Keratinocyte (primary cell): Measurements from ENCODE around the gene NOTCH1. TPM values are rescaled to one million over a fixed set of nuclear protein-coding genes. Genes with fewer than 3 reads are reported as not detected.

ENCODE experiments used
- DNase-seq: peaks from one replicate; pipeline ENCODE4 v3.0.0-alpha.2; 2011; ENCODE audit warnings: low read depth, missing footprints, low spot score
- FAIRE-seq: peaks from 2 replicates; lab custom pipeline; 2011; peaks lifted over from hg19 to GRCh38; lab: Jason Lieb, UNC
- H2AFZ ChIP-seq: 2 replicates; pipeline ENCODE4 v1.6.0; 2012; ENCODE audit warnings: low read length, control low read depth, inconsistent platforms; ENCODE audit not compliant: control insufficient read depth
- H3K27ac ChIP-seq: 2 replicates; pipeline ENCODE4 v1.5.1; 2011; ENCODE audit warnings: low read length; ENCODE audit not compliant: control insufficient read depth, insufficient read depth
- H3K27me3 ChIP-seq: 3 replicates; pipeline ENCODE4 v1.6.0; 2011; ENCODE audit warnings: low read length; ENCODE audit not compliant: control insufficient read depth, insufficient read depth; ENCODE audit errors: extremely low read depth
- H3K36me3 ChIP-seq, 2 experiments: 2 replicates in 1 of 2; 3 replicates in 1 of 2; pipeline ENCODE4 v1.5.1; 2011; ENCODE audit warnings: low read length in 2 of 2, mild to moderate bottlenecking in 1 of 2; ENCODE audit not compliant: control insufficient read depth in 2 of 2, insufficient read depth in 2 of 2; ENCODE audit errors: extremely low read depth in 1 of 2
- H3K4me1 ChIP-seq: 3 replicates; pipeline ENCODE4 v1.5.1; 2011; ENCODE audit warnings: low read length; ENCODE audit not compliant: control insufficient read depth, insufficient read depth; ENCODE audit errors: extremely low read depth
- H3K4me2 ChIP-seq: 3 replicates; pipeline ENCODE4 v1.6.0; 2011; ENCODE audit warnings: low read depth, low read length; ENCODE audit not compliant: control insufficient read depth, insufficient read depth; ENCODE audit errors: extremely low read depth
- H3K4me3 ChIP-seq, 3 experiments: fragments of 200-600 bp in 1 of 3; sonication (generic) in 1 of 3; 2 replicates in 2 of 3; 3 replicates in 1 of 3; pipeline ENCODE4 v1.5.1; 2011 to 2016; ENCODE audit warnings: low read length in 3 of 3, mild to moderate bottlenecking in 3 of 3, control low read depth in 2 of 3, inconsistent platforms in 1 of 3, low read depth in 1 of 3, mixed read lengths in 1 of 3, mixed run types in 1 of 3, moderate library complexity in 1 of 3; ENCODE audit not compliant: control insufficient read depth in 2 of 3, insufficient read depth in 2 of 3; ENCODE audit errors: extremely low read depth in 1 of 3
- H3K79me2 ChIP-seq: 2 replicates; pipeline ENCODE4 v1.6.0; 2012; ENCODE audit warnings: low read length; ENCODE audit not compliant: control insufficient read depth, insufficient read depth
- H3K9ac ChIP-seq: 3 replicates; pipeline ENCODE4 v1.6.0; 2011; ENCODE audit warnings: low read length; ENCODE audit not compliant: control insufficient read depth, insufficient read depth; ENCODE audit errors: extremely low read depth
- H3K9me1 ChIP-seq: 3 replicates; pipeline ENCODE4 v1.6.0; 2011; ENCODE audit warnings: low read length; ENCODE audit not compliant: control insufficient read depth, insufficient read depth; ENCODE audit errors: extremely low read depth
- H3K9me3 ChIP-seq: 2 replicates; pipeline ENCODE4 v1.5.1; 2012; ENCODE audit warnings: low read depth, low read length; ENCODE audit not compliant: control insufficient read depth
- H4K20me1 ChIP-seq: 3 replicates; pipeline ENCODE4 v1.6.0; 2011; ENCODE audit warnings: low read length; ENCODE audit not compliant: control insufficient read depth, insufficient read depth; ENCODE audit errors: extremely low read depth
- EZH2 ChIP-seq: IDR thresholded peaks from one replicate; pipeline ENCODE4 v1.6.1; 2012; ENCODE audit warnings: inconsistent platforms, mild to moderate bottlenecking, low read length, moderate library complexity
- dilution Hi-C: fragments of 300-500 bp; cut with MboI; formaldehyde crosslinking; loops from one replicate; pipeline ENCODE4 v1.7.0; 2020; ENCODE audit warnings: low sequenced_read_pairs; ENCODE audit not compliant: extremely low pct_ligation_motif_present
- polyA plus RNA-seq, 5 experiments: library from polyadenylated mRNA; depleted of rRNA in 3 of 5; stranded (reverse) in 3 of 5; stranded (forward) in 1 of 5; unstranded in 1 of 5; fragments of >200 nt; gene quantifications; 1 replicate in 1 of 5; 2 replicates in 3 of 5; 3 replicates in 1 of 5; pipeline versions ENCODE4 v1.2.1 to v1.2.3, GENCODE V29; 2011 to 2012; ENCODE audit warnings: missing spikeins in 2 of 5, low read depth in 1 of 5, low replicate concordance in 1 of 5
- TF ChIP-seq, protein P1 (sequence below), 3 experiments: IDR thresholded peaks in 1 of 3; conservative IDR thresholded peaks in 1 of 3; optimal IDR thresholded peaks in 1 of 3; 2 replicates in 2 of 3; 3 replicates in 1 of 3; pipeline versions ENCODE3 to v1.5.1; 2011; ENCODE audit warnings: low read length in 3 of 3, mild to moderate bottlenecking in 3 of 3, moderate library complexity in 2 of 3, control low read depth in 1 of 3, inconsistent platforms in 1 of 3; ENCODE audit not compliant: insufficient read depth in 2 of 3; ENCODE audit errors: extremely low read depth in 1 of 3

The NOTCH1 gene
- polyA plus RNA-seq, 1 donor (not counting 4 experiments of a cell fraction or from before 2014, with no cell fraction given) = 6.1 TPM

DNA sequence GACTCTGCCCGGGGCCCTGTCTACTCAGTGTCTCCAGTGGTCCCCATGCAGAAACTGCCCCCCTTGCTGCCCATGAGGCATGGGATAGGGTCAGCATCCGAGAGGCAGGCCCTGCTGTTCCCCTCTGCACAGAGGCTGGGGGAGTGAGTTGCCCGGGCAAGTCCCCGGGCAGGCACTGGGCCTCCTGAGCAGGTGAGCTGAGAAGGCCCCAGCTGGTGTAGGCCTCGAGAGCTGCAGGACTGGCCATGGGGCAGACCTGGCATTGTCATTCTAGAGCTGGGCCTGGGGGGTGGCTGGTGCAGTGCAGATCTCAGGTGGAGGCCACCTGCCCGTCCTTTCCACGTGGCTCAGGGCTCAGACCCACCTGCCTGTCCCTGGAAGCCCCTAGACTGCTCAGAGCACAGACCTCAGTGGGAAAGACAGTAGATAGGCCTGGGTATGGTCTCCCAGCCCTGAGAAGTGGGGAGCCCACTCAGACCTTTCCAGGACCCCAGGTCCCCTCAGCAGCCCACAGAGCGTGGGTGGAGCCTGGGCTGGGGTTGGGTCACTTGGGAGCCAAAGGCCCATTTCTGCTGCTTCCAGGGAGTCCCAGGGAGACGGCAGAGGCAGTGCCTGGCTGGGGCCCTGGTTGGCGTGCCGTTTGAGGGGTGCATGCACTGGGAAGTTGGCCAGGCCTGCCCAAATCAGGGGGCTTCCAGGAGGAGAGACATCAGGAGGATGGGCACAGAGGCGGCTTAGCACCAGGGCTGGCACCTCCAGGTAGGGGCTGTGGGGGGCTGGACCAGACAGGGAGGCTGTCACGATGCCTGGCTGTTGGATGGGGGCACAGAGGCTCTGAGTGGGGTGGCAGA lies 4.8 kb upstream of the NOTCH1 start:
- Histone ChIP-seq H2AFZ (no peak overlapping the region), H3K9ac (peak overlapping the region; percentile 83), H3K9me1 (no peaks in the 10 kb centered on the region), H3K36me3 (no peaks in the 10 kb centered on the region), H3K4me2 (peak overlapping the region; percentile 56), H3K9me3 (no peaks in the 10 kb centered on the region), H3K27me3 (no peaks in the 10 kb centered on the region), H3K27ac (peak overlapping the region; percentile 98), H3K4me1 (peaks cover 43% of the 10 kb centered on the region), H4K20me1 (no peaks in the 10 kb centered on the region), H3K79me2 (peaks cover under 1% of the 10 kb centered on the region), H3K4me3 (no peak overlapping the region)
- DNase-seq (no peak), FAIRE-seq (peak; percentile 34)
- TF ChIP-seq EZH2 = no peak
- TF ChIP-seq, protein P1, sequence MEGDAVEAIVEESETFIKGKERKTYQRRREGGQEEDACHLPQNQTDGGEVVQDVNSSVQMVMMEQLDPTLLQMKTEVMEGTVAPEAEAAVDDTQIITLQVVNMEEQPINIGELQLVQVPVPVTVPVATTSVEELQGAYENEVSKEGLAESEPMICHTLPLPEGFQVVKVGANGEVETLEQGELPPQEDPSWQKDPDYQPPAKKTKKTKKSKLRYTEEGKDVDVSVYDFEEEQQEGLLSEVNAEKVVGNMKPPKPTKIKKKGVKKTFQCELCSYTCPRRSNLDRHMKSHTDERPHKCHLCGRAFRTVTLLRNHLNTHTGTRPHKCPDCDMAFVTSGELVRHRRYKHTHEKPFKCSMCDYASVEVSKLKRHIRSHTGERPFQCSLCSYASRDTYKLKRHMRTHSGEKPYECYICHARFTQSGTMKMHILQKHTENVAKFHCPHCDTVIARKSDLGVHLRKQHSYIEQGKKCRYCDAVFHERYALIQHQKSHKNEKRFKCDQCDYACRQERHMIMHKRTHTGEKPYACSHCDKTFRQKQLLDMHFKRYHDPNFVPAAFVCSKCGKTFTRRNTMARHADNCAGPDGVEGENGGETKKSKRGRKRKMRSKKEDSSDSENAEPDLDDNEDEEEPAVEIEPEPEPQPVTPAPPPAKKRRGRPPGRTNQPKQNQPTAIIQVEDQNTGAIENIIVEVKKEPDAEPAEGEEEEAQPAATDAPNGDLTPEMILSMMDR (optimal IDR thresholded peaks at IDR 0.05 in 1 of 3, IDR thresholded peaks at IDR 0.05 in 1 of 3, conservative IDR thresholded peaks at IDR 0.05 in 1 of 3; ENCODE audit: extremely low read depth in 1 of 3, insufficient read depth in 2 of 3, low read length in 3 of 3) = no peak
- dilution Hi-C loops = no loop called here

DNA sequence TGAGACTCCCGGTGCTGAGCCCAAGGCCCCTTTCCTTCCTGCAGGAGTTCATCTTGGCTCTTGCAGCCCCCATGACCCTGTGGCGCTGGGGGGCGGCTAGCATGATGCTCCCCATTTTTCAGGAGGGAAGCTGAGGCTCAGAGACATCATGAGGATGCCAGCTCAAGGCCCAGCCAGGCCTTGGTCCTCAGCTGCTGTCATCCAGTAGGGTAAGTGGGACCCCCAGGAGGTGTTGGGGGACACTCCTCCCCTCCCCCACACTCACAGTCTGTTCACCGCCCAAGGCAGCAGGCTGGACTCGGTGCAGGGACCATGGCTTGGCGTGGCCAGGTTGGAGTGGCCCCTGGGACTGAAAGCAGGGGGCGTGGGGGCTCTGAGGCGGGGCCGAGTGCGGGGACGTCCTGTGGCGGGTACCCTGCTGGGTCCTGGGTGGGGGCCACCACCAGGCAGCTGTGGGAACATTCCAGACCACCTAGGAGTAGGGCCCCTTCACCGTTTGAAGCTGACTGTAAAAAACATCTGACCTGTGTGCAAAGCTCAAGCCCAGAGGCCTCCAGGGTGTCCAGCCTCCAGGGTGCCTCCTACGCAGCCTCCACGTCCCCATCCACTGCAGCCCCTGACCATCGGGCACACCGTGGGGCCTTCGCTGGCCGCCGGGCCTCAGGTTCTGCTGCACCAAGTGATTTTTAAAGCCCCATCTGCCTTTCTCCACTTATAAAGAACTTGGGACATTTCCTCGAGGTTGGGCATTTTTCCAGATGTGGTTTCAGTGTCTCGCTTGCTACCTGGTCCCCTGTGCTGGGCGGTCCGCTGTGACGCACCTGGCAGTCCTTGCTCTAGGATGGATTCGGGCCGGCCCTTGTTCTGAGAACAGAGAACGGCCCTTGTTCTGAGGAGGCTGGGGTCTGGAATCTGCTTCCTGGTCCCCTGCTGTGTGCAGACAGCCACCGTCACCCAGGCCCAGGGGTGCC lies 3.4 kb upstream of the NOTCH1 start:
- Histone ChIP-seq H3K9ac (peak overlapping the region; percentile 83), H2AFZ (no peak overlapping the region), H3K9me3 (no peaks in the 10 kb centered on the region), H3K4me3 (no peak overlapping the region), H3K4me1 (peaks cover 43% of the 10 kb centered on the region), H3K79me2 (peaks cover 14% of the 10 kb centered on the region), H3K4me2 (no peak overlapping the region), H3K27me3 (no peaks in the 10 kb centered on the region), H3K9me1 (no peaks in the 10 kb centered on the region), H4K20me1 (peaks cover 6% of the 10 kb centered on the region), H3K27ac (peak overlapping the region; percentile 98), H3K36me3 (no peaks in the 10 kb centered on the region)
- dilution Hi-C loops = no loop called here
- no peak for FAIRE-seq
- no peak for TF ChIP-seq EZH2
- TF ChIP-seq, protein P1 (optimal IDR thresholded peaks at IDR 0.05 in 1 of 3, IDR thresholded peaks at IDR 0.05 in 1 of 3, conservative IDR thresholded peaks at IDR 0.05 in 1 of 3; ENCODE audit: extremely low read depth in 1 of 3, insufficient read depth in 2 of 3, low read length in 3 of 3) = no peak
- no peak for DNase-seq
